Keratinocyte (primary cell): ENCODE measurements around the gene CDCA5. TPM values are rescaled to one million over a fixed set of nuclear protein-coding genes. Genes with fewer than 3 reads are reported as not detected.

Experiments used
- DNase-seq: peaks from one replicate; pipeline ENCODE4 v3.0.0-alpha.2; 2011; ENCODE audit warnings: low read depth, missing footprints, low spot score
- FAIRE-seq: peaks from 2 replicates; lab custom pipeline; 2011; peaks lifted over from hg19 to GRCh38; lab: Jason Lieb, UNC
- H2AFZ ChIP-seq: 2 replicates; pipeline ENCODE4 v1.6.0; 2012; ENCODE audit warnings: low read length, control low read depth, inconsistent platforms; ENCODE audit not compliant: control insufficient read depth
- H3K27ac ChIP-seq: 2 replicates; pipeline ENCODE4 v1.5.1; 2011; ENCODE audit warnings: low read length; ENCODE audit not compliant: control insufficient read depth, insufficient read depth
- H3K27me3 ChIP-seq: 3 replicates; pipeline ENCODE4 v1.6.0; 2011; ENCODE audit warnings: low read length; ENCODE audit not compliant: control insufficient read depth, insufficient read depth; ENCODE audit errors: extremely low read depth
- H3K36me3 ChIP-seq, 2 experiments: 2 replicates in 1 of 2; 3 replicates in 1 of 2; pipeline ENCODE4 v1.5.1; 2011; ENCODE audit warnings: low read length in 2 of 2, mild to moderate bottlenecking in 1 of 2; ENCODE audit not compliant: control insufficient read depth in 2 of 2, insufficient read depth in 2 of 2; ENCODE audit errors: extremely low read depth in 1 of 2
- H3K4me1 ChIP-seq: 3 replicates; pipeline ENCODE4 v1.5.1; 2011; ENCODE audit warnings: low read length; ENCODE audit not compliant: control insufficient read depth, insufficient read depth; ENCODE audit errors: extremely low read depth
- H3K4me2 ChIP-seq: 3 replicates; pipeline ENCODE4 v1.6.0; 2011; ENCODE audit warnings: low read depth, low read length; ENCODE audit not compliant: control insufficient read depth, insufficient read depth; ENCODE audit errors: extremely low read depth
- H3K4me3 ChIP-seq, 3 experiments: fragments of 200-600 bp in 1 of 3; sonication (generic) in 1 of 3; 2 replicates in 2 of 3; 3 replicates in 1 of 3; pipeline ENCODE4 v1.5.1; 2011 to 2016; ENCODE audit warnings: low read length in 3 of 3, mild to moderate bottlenecking in 3 of 3, control low read depth in 2 of 3, inconsistent platforms in 1 of 3, low read depth in 1 of 3, mixed read lengths in 1 of 3, mixed run types in 1 of 3, moderate library complexity in 1 of 3; ENCODE audit not compliant: control insufficient read depth in 2 of 3, insufficient read depth in 2 of 3; ENCODE audit errors: extremely low read depth in 1 of 3
- H3K79me2 ChIP-seq: 2 replicates; pipeline ENCODE4 v1.6.0; 2012; ENCODE audit warnings: low read length; ENCODE audit not compliant: control insufficient read depth, insufficient read depth
- H3K9ac ChIP-seq: 3 replicates; pipeline ENCODE4 v1.6.0; 2011; ENCODE audit warnings: low read length; ENCODE audit not compliant: control insufficient read depth, insufficient read depth; ENCODE audit errors: extremely low read depth
- H3K9me1 ChIP-seq: 3 replicates; pipeline ENCODE4 v1.6.0; 2011; ENCODE audit warnings: low read length; ENCODE audit not compliant: control insufficient read depth, insufficient read depth; ENCODE audit errors: extremely low read depth
- H3K9me3 ChIP-seq: 2 replicates; pipeline ENCODE4 v1.5.1; 2012; ENCODE audit warnings: low read depth, low read length; ENCODE audit not compliant: control insufficient read depth
- H4K20me1 ChIP-seq: 3 replicates; pipeline ENCODE4 v1.6.0; 2011; ENCODE audit warnings: low read length; ENCODE audit not compliant: control insufficient read depth, insufficient read depth; ENCODE audit errors: extremely low read depth
- EZH2 ChIP-seq: IDR thresholded peaks from one replicate; pipeline ENCODE4 v1.6.1; 2012; ENCODE audit warnings: inconsistent platforms, mild to moderate bottlenecking, low read length, moderate library complexity
- dilution Hi-C: fragments of 300-500 bp; cut with MboI; formaldehyde crosslinking; loops from one replicate; pipeline ENCODE4 v1.7.0; 2020; ENCODE audit warnings: low sequenced_read_pairs; ENCODE audit not compliant: extremely low pct_ligation_motif_present
- polyA plus RNA-seq, 5 experiments: library from polyadenylated mRNA; depleted of rRNA in 3 of 5; stranded (reverse) in 3 of 5; stranded (forward) in 1 of 5; unstranded in 1 of 5; fragments of >200 nt; gene quantifications; 1 replicate in 1 of 5; 2 replicates in 3 of 5; 3 replicates in 1 of 5; pipeline versions ENCODE4 v1.2.1 to v1.2.3, GENCODE V29; 2011 to 2012; ENCODE audit warnings: missing spikeins in 2 of 5, low read depth in 1 of 5, low replicate concordance in 1 of 5
- TF ChIP-seq, protein P1 (sequence below), 3 experiments: IDR thresholded peaks in 1 of 3; conservative IDR thresholded peaks in 1 of 3; optimal IDR thresholded peaks in 1 of 3; 2 replicates in 2 of 3; 3 replicates in 1 of 3; pipeline versions ENCODE3 to v1.5.1; 2011; ENCODE audit warnings: low read length in 3 of 3, mild to moderate bottlenecking in 3 of 3, moderate library complexity in 2 of 3, control low read depth in 1 of 3, inconsistent platforms in 1 of 3; ENCODE audit not compliant: insufficient read depth in 2 of 3; ENCODE audit errors: extremely low read depth in 1 of 3

CDCA5 gene
- polyA plus RNA-seq, 1 donor (not counting 4 experiments of a cell fraction or from before 2014, with no cell fraction given), result 8.0 TPM

DNA sequence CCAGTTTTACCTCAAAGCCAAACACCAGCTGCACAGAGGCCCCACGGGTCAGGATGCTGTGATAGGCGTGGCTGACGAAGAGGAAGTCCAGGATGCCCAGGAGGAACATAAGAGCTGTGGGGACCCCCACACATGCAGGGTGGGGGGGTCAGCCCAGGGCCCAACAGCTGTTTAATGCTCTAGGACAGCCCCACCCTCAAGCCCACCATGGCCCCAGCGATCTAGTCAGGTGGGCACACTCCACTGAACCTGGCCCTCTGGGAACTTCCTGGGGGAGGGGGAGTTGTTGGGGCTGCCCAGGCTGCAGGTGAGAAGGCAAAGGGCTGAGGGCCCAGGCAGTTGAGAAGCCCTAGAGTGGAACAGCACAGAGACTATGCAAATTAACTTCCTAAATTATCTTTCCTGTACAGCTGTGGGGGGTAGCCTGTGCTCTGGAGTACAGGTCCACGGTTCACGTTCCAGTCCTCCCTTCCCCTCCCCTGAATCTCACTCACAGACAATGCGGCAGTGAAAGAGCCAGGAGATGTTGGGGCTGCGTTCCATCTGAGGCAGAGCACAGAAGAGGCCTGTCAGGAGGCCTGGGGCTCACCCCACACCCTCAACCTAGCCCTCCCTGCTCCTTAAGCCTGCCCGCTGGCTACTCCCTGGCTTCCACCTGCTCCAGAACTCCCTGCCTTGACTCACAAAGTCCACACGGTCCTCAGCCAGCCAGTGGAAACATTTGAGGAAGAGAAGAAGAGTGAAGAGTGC, 48.6 kb upstream of the CDCA5 start:
- peaks cover 20% of the 10 kb centered on the region for H3K4me1 ChIP-seq
- H3K27ac ChIP-seq, result no peak overlapping the region
- FAIRE-seq (no peak), DNase-seq (no peak)
- dilution Hi-C loops, result no loop called here
- H3K9me1 ChIP-seq, result no peaks in the 10 kb centered on the region
- H3K36me3 ChIP-seq, result peaks cover 36 to 41% of the 10 kb centered on the region in 2 experiments
- H3K9me3 ChIP-seq, result no peaks in the 10 kb centered on the region
- no peak overlapping the region for H3K9ac ChIP-seq
- no peak for TF ChIP-seq EZH2
- TF ChIP-seq, protein P1, sequence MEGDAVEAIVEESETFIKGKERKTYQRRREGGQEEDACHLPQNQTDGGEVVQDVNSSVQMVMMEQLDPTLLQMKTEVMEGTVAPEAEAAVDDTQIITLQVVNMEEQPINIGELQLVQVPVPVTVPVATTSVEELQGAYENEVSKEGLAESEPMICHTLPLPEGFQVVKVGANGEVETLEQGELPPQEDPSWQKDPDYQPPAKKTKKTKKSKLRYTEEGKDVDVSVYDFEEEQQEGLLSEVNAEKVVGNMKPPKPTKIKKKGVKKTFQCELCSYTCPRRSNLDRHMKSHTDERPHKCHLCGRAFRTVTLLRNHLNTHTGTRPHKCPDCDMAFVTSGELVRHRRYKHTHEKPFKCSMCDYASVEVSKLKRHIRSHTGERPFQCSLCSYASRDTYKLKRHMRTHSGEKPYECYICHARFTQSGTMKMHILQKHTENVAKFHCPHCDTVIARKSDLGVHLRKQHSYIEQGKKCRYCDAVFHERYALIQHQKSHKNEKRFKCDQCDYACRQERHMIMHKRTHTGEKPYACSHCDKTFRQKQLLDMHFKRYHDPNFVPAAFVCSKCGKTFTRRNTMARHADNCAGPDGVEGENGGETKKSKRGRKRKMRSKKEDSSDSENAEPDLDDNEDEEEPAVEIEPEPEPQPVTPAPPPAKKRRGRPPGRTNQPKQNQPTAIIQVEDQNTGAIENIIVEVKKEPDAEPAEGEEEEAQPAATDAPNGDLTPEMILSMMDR (optimal IDR thresholded peaks at IDR 0.05 in 1 of 3, IDR thresholded peaks at IDR 0.05 in 1 of 3, conservative IDR thresholded peaks at IDR 0.05 in 1 of 3; ENCODE audit: extremely low read depth in 1 of 3, insufficient read depth in 2 of 3, low read length in 3 of 3), result no peak
- H3K4me3 ChIP-seq, result no peak overlapping the region
- H3K4me2 ChIP-seq, result peak overlapping the region; percentile 99
- H2AFZ ChIP-seq, result no peak overlapping the region
- no peaks in the 10 kb centered on the region for H3K27me3 ChIP-seq
- H3K79me2 ChIP-seq, result peaks cover 32% of the 10 kb centered on the region
- H4K20me1 ChIP-seq, result peaks cover 8% of the 10 kb centered on the region

DNA sequence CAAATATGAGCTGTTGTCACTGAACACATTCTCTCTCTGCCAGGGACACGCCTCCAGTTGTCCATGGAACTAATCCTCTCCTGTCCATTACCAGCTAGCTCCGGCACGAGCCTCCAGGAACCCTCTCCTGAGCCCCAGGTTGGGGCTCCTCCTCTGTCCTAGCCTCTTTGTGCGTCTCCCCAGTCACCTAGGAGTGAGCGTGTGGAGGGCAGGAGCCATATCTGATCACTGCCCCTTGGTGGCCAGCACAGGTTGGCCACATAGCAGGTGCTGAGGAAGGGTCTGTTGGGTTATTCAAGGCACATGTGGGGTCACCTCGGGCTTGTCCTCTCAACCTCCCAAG, 48.0 kb upstream of the CDCA5 start:
- no peaks in the 10 kb centered on the region for H3K9me3 ChIP-seq
- no peak overlapping the region for H3K4me3 ChIP-seq
- DNase-seq (no peak), FAIRE-seq (no peak)
- H3K27ac ChIP-seq, result no peak overlapping the region
- H2AFZ ChIP-seq, result no peak overlapping the region
- peaks cover 20% of the 10 kb centered on the region for H3K4me1 ChIP-seq
- H3K4me2 ChIP-seq, result no peak overlapping the region
- dilution Hi-C loops, result no loop called here
- peaks cover 32% of the 10 kb centered on the region for H3K79me2 ChIP-seq
- H3K9ac ChIP-seq, result no peak overlapping the region
- H3K9me1 ChIP-seq, result no peaks in the 10 kb centered on the region
- H3K36me3 ChIP-seq, result peaks cover 37 to 45% of the 10 kb centered on the region in 2 experiments
- H4K20me1 ChIP-seq, result peaks cover 8% of the 10 kb centered on the region
- no peaks in the 10 kb centered on the region for H3K27me3 ChIP-seq
- no peak for TF ChIP-seq EZH2
- TF ChIP-seq, protein P1 (optimal IDR thresholded peaks at IDR 0.05 in 1 of 3, IDR thresholded peaks at IDR 0.05 in 1 of 3, conservative IDR thresholded peaks at IDR 0.05 in 1 of 3; ENCODE audit: extremely low read depth in 1 of 3, insufficient read depth in 2 of 3, low read length in 3 of 3), result no peak
